ENCODE data around the gene D2HGDH. TPM values are rescaled to one million over a fixed set of nuclear protein-coding genes. Genes with fewer than 3 reads are reported as not detected.
"Not testable (repeated sequence)": the region's sequence is repeated elsewhere in the genome, so short reads cannot be mapped to it uniquely, and the experiment has no call there.

The D2HGDH gene
- total RNA-seq, 1 experiment from 2014 or later = 131 TPM

DNA sequence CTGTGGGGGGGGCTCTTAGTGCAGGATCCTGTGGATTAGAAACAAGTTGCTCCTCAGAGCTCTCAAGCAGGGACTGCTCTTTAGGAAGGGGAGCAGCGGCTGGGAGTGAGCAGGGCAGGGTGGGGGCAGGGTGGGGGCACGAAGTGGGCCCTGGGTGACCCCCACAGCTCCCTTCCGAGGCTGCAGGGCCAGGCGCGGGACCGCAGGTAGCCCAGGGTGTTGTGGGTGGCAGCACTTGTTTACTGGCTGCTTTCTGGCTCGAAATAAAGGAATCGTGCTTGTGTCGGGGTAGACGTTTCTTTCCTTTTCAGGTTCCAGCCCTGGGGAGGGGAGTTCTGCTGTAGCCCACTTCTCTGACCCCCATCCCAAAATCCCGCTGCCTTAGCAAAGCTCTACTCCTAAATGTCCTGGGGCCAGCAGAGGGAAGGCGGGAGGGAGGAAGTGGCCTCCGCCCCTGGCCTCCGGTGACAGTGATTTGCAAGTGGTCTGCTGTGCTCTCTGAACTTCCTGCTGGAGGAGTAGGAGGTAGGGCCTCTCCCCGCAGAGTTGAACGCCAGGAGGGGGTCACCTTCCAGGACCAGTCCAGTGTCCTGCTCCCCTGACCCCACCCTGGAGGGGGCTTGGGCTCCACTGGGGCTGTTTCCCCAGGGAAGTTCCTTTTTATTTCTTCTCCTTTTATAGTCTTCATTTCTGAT, 82.8 kb downstream of the D2HGDH start:
- POLR2A ChIA-PET (ENCODE audit: unreplicated experiment) = no interaction called here
- no peak overlapping the region for H3K4me3 ChIP-seq
- H3K36me3 ChIP-seq (ENCODE audit: low read depth) = no peaks in the 10 kb centered on the region
- DNase-seq = no peak
- peaks cover under 1% of the 10 kb centered on the region; the same call in 1 of the 2 replicates for H3F3A ChIP-seq (ENCODE audit: insufficient read depth, low read depth)
- no TSS peak for BruUV-seq (replicated peaks)
- H3K4me2 ChIP-seq = peak overlapping the region; percentile 18; the same call in 1 of the 2 replicates
- H3K79me2 ChIP-seq (ENCODE audit: low read depth) = no peaks in the 10 kb centered on the region
- H3K27me3 ChIP-seq (ENCODE audit: insufficient read depth, low read depth) = peaks cover 89% of the 10 kb centered on the region
- CTCF ChIA-PET = interaction anchor here (0.8 kb wide), 1 partner anchor 39 kb away, joined by 3 read pairs; no protein-coding TSS in a partner anchor
- no peak overlapping the region for H2AFZ ChIP-seq
- H3K4me1 ChIP-seq (replicated peaks; ENCODE audit: insufficient read depth) = no peaks in the 10 kb centered on the region
- no peaks in the 10 kb centered on the region for H4K20me1 ChIP-seq (ENCODE audit: insufficient read depth)
- H3K9me2 ChIP-seq (ENCODE audit: insufficient read depth) = no peaks in the 10 kb centered on the region
- intact Hi-C loops (cut with micrococcal nuclease; ENCODE audit: unreplicated experiment) = no loop called here
- H3K9me3 ChIP-seq (ENCODE audit: insufficient read depth, low read depth) = no peaks in the 10 kb centered on the region
- H3K27ac ChIP-seq = no peak overlapping the region
- TF ChIP-seq EZH2 (IDR thresholded peaks at IDR 0.05; ENCODE audit: low read depth) = no peak
- TF ChIP-seq, protein P1, sequence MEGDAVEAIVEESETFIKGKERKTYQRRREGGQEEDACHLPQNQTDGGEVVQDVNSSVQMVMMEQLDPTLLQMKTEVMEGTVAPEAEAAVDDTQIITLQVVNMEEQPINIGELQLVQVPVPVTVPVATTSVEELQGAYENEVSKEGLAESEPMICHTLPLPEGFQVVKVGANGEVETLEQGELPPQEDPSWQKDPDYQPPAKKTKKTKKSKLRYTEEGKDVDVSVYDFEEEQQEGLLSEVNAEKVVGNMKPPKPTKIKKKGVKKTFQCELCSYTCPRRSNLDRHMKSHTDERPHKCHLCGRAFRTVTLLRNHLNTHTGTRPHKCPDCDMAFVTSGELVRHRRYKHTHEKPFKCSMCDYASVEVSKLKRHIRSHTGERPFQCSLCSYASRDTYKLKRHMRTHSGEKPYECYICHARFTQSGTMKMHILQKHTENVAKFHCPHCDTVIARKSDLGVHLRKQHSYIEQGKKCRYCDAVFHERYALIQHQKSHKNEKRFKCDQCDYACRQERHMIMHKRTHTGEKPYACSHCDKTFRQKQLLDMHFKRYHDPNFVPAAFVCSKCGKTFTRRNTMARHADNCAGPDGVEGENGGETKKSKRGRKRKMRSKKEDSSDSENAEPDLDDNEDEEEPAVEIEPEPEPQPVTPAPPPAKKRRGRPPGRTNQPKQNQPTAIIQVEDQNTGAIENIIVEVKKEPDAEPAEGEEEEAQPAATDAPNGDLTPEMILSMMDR (conservative IDR thresholded peaks at IDR 0.05) = no peak

DNA sequence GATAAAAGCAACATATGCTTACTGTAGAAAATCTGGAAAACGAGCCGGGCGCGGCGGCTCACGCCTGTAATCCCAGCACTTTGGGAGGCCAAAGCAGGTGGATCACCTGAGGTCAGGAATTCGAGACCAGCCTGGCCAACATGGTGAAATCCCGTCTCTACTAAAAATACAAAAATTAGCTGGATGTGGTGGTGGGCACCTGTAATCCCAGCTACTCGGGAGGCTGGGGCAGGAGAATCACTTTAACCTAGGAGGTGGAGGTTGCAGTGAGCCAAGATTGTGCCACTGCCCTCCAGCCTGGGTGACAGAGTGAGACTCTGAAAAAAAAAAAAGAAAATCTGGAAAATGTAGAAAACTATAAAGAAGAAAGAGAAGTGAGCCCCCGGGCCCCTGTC, 83.4 kb downstream of the D2HGDH start:
- H3K36me3 ChIP-seq (ENCODE audit: low read depth); POLR2A ChIA-PET (ENCODE audit: unreplicated experiment); H3K27ac ChIP-seq; H3F3A ChIP-seq (ENCODE audit: insufficient read depth, low read depth); H3K9me2 ChIP-seq (ENCODE audit: insufficient read depth); H3K4me3 ChIP-seq; H3K4me2 ChIP-seq; H3K79me2 ChIP-seq (ENCODE audit: low read depth); BruUV-seq (replicated peaks); intact Hi-C loops (cut with micrococcal nuclease; ENCODE audit: unreplicated experiment); H2AFZ ChIP-seq; H4K20me1 ChIP-seq (ENCODE audit: insufficient read depth); H3K4me1 ChIP-seq (replicated peaks; ENCODE audit: insufficient read depth); H3K9me3 ChIP-seq (ENCODE audit: insufficient read depth, low read depth); DNase-seq; CTCF ChIA-PET: not testable (repeated sequence)
- peaks cover 84% of the 10 kb centered on the region for H3K27me3 ChIP-seq (ENCODE audit: insufficient read depth, low read depth)

Other genes starting within 250 kb of the D2HGDH start
- 201 and 268 TPM in 2 replicates for gene STK25, start 226.0 kb upstream of the D2HGDH start, total RNA-seq (2021)
- gene BOK, start 175.9 kb upstream of the D2HGDH start, total RNA-seq (2021) = 72.8 and 107 TPM in 2 replicates
- gene THAP4, start 97.5 kb upstream of the D2HGDH start, total RNA-seq (2021) = 78.2 and 94.8 TPM in 2 replicates
- gene ATG4B, start 96.9 kb upstream of the D2HGDH start, total RNA-seq (2021) = 162 and 177 TPM in 2 replicates
- gene DTYMK, start 47.8 kb upstream of the D2HGDH start, total RNA-seq (2021) = 183 and 191 TPM in 2 replicates
- gene ING5, start 32.6 kb upstream of the D2HGDH start, total RNA-seq (2021) = 79.7 and 106 TPM in 2 replicates
- 3.9 and 4.3 TPM in 2 replicates for gene GAL3ST2, start 42.2 kb downstream of the D2HGDH start, total RNA-seq (2021)
- gene NEU4, start 74.6 kb downstream of the D2HGDH start, total RNA-seq (2021) = 0.90 and 0.92 TPM in 2 replicates
- gene PDCD1, start 124.3 kb downstream of the D2HGDH start, total RNA-seq (2021) = not detected in 2 replicates
- not detected in 2 replicates for gene RTP5, start 135.1 kb downstream of the D2HGDH start, total RNA-seq (2021)